LoVo (cell line): ENCODE data around the gene PCK2.
A peak's percentile ranks its signal among the peaks of the same experiment; 100 is the strongest.
"Not testable (repeated sequence)": the region's sequence is repeated elsewhere in the genome, so short reads cannot be mapped to it uniquely, and the experiment has no call there.

Source experiments
- DNase-seq: peaks from one replicate; pipeline ENCODE4 v3.0.0-alpha.2; 2016; ENCODE audit warnings: low spot score

PCK2 gene

GRCh38 chr14:24095271-24096068 is 1.4 kb downstream of the PCK2 start:
- peak; percentile 69 for DNase-seq

GRCh38 chr14:24096545-24097181 is 2.6 kb downstream of the PCK2 start:
- DNase-seq, result no peak

GRCh38 chr14:24098229-24098926 is 4.3 kb downstream of the PCK2 start:
- DNase-seq, result no peak

- DNase-seq, result no peak
Observed at GRCh38 chr14:24098927-24099813, 5.1 kb downstream of the PCK2 start.

- DNase-seq, result no peak
Observed at GRCh38 chr14:24100197-24100981, 6.3 kb downstream of the PCK2 start.

DNA sequence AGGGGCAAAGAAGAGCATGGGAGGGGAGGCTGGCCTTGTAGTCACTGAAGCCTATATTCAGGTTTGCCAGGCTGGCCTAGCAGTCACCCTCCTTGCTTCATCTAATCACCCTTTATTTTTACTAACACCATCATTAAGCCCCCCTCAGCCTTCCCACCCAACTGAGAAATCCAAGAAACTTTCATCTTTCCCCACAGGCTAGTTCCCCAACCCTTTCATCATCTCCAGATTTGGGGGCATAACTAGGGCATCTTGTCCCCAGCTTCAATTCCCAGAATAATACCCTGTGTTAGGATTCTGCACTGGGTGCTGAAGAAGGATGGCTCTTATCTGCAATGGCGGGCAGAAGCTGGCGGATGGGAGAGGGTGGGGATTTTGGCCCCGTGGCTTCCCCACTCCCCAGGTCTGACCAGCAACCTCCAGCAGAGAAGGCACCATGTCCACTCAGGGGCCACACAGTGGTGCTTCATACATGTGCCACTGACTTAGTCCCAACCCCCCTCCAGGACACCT is 6.9 kb downstream of the PCK2 start:
- no peak for DNase-seq

- DNase-seq, result no peak
Observed at GRCh38 chr14:24102357-24103048, 8.4 kb downstream of the PCK2 start.

DNA sequence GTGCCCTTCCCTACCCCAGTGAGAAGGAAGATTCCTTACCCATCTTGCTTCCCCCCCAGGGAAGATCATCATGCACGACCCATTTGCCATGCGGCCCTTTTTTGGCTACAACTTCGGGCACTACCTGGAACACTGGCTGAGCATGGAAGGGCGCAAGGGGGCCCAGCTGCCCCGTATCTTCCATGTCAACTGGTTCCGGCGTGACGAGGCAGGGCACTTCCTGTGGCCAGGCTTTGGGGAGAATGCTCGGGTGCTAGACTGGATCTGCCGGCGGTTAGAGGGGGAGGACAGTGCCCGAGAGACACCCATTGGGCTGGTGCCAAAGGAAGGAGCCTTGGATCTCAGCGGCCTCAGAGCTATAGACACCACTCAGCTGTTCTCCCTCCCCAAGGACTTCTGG is 9.3 kb downstream of the PCK2 start:
- DNase-seq, result no peak

GRCh38 chr14:24105609-24106239 is 11.6 kb downstream of the PCK2 start:
- DNase-seq, result not testable (repeated sequence)

GRCh38 chr14:24106672-24107271 is 12.7 kb downstream of the PCK2 start:
- DNase-seq, result no peak

GRCh38 chr14:24108336-24108874 is 14.3 kb downstream of the PCK2 start:
- DNase-seq, result no peak

DNA sequence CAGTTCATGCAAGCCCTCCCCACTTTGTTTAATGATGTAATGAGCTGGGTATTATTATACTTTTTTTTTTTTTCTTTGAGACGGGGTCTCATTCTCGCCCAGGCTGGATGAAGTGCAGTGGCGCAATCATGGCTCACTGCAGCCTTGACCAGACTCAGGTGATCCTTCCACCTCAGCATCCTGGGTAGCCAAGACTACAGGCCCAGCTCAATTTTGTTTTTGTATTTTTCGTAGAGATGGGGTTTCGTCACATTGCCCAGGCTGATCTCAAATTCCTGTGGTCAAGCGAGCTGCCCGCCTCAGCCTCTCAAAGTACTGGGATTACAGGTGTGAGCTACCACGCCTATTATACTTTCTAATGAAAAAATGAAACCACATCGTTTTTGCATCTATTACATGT is 15.9 kb downstream of the PCK2 start:
- DNase-seq, result peak; percentile 20

DNA sequence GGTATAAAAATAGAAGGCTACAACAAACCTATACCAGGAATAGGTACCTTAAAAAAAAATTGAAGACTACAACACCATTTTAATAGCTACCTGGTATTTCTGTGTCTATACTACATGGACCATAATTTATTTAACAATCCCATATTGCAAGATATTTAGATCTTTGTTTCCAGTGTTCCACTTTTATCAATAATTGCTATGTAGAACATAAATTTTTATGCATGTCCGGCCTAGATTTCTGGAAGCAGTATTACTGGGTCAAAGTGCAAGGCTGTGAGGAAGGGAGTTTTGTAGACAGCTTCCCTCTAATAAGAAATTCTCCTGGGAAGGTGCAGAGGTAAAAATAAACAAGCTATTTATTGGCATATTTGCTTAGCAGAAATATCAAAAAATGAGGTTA is 16.4 kb downstream of the PCK2 start:
- no peak for DNase-seq

- no peak for DNase-seq
Observed at GRCh38 chr14:24113379-24113800, 19.3 kb downstream of the PCK2 start.

DNA sequence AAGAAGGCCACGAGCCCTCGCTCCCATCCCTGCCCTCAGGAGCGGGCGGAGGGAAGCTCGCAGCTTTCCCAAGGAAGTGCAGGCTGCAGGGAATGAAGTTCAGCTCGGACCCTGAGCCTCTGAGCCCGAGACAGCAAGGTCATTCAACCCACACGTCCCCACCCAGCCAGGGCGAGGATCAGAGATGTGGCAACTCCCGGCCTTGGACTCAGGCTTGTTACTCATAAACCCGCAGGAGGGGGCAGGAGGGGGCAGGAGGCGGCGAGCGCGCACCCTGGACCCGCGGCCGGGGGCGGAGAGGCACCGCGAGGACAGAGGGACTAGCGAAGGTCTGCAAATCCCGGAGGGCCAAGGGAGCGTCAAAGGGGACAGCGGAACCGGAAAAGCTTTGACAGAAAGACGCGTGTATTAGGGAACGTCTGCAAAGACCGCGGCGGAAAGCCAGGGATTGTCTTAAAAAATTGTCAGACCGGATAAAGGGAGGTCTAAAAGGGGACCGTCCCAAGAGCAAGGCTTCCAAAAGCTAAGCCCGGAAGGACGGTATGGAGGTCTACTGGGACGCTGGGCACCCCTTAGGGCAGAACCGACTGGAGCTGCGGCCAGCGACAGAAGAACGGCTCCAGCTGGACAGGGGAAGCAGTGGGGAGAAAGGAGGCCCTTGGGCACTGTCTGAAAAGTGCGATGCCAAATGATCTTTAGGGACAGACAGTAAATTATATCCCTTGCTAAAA is 19.9 kb downstream of the PCK2 start:
- DNase-seq, result peak; percentile 86

GRCh38 chr14:24114532-24115421 is 20.7 kb downstream of the PCK2 start, which contains the start of the genes DCAF11 and NRL:
Gene DCAF11 (plus strand): TSS chr14:24114777. CDS start chr14:24115595, 818 bp downstream.
Gene NRL (minus strand): TSS chr14:24114949. CDS start chr14:24082848, 32,101 bp downstream.
- peak; percentile 98 for DNase-seq
